GM23248 (cell line): ENCODE data around the gene PCDHB14. TPM values are rescaled to one million over a fixed set of nuclear protein-coding genes. Genes with fewer than 3 reads are reported as not detected.
A peak's percentile ranks its signal among the peaks of the same experiment; 100 is the strongest.
"Not testable (repeated sequence)": the region's sequence is repeated elsewhere in the genome, so short reads cannot be mapped to it uniquely, and the experiment has no call there.

ENCODE experiments used
- DNase-seq: peaks from one replicate; pipeline ENCODE4 v3.0.0-alpha.2; 2015
- H2AFZ ChIP-seq: fragments of 200-600 bp; sonication (generic); 2 replicates; pipeline ENCODE4 v1.6.1; 2016; ENCODE audit warnings: antibody characterized with exemption
- H3F3A ChIP-seq: fragments of 200-600 bp; sonication (generic); 2 replicates; pipeline ENCODE4 v1.6.1; 2016; ENCODE audit warnings: mild to moderate bottlenecking, antibody characterized with exemption, mixed run types; ENCODE audit not compliant: insufficient read depth
- H3K27ac ChIP-seq: fragments of 200-600 bp; sonication (generic); 2 replicates; pipeline ENCODE4 v1.5.1; 2016; ENCODE audit warnings: mild to moderate bottlenecking
- H3K27me3 ChIP-seq: fragments of 200-600 bp; sonication (generic); replicated peaks from 2 replicates; pipeline ENCODE4 v1.6.1; 2016; ENCODE audit warnings: mild to moderate bottlenecking; ENCODE audit not compliant: insufficient read depth
- H3K36me3 ChIP-seq: fragments of 200-600 bp; sonication (generic); 2 replicates; pipeline ENCODE4 v1.6.1; 2016; ENCODE audit warnings: low read depth, mild to moderate bottlenecking
- H3K4me1 ChIP-seq: fragments of 200-600 bp; sonication (generic); 2 replicates; pipeline ENCODE4 v1.6.1; 2016; ENCODE audit warnings: mild to moderate bottlenecking; ENCODE audit not compliant: insufficient read depth
- H3K4me2 ChIP-seq: fragments of 200-600 bp; sonication (generic); one replicate; pipeline ENCODE4 v1.6.1; 2016; ENCODE audit warnings: mild to moderate bottlenecking; ENCODE audit not compliant: unreplicated experiment
- H3K4me3 ChIP-seq: fragments of 200-600 bp; sonication (generic); 2 replicates; pipeline ENCODE4 v1.5.1; 2016; ENCODE audit warnings: mild to moderate bottlenecking
- H3K79me2 ChIP-seq: fragments of 200-600 bp; sonication (generic); 2 replicates; pipeline ENCODE4 v1.6.1; 2016; ENCODE audit warnings: mild to moderate bottlenecking; ENCODE audit not compliant: insufficient read depth
- H3K9ac ChIP-seq: fragments of 200-600 bp; sonication (generic); 2 replicates; pipeline ENCODE4 v1.6.1; 2016; ENCODE audit warnings: mild to moderate bottlenecking
- H3K9me2 ChIP-seq: fragments of 200-600 bp; sonication (generic); 2 replicates; pipeline ENCODE4 v1.6.1; 2016; ENCODE audit warnings: mixed run types, mild to moderate bottlenecking, moderate library complexity; ENCODE audit not compliant: insufficient read depth
- H3K9me3 ChIP-seq: fragments of 200-600 bp; sonication (generic); one replicate; pipeline ENCODE4 v1.6.1; 2017; ENCODE audit warnings: low read depth
- H4K20me1 ChIP-seq: fragments of 200-600 bp; sonication (generic); 2 replicates; pipeline ENCODE4 v1.6.0; 2016; ENCODE audit not compliant: insufficient read depth
- EZH2 ChIP-seq: fragments of 200-600 bp; sonication (generic); IDR thresholded peaks from 2 replicates; pipeline ENCODE4 v1.6.1; 2018; ENCODE audit warnings: antibody characterized with exemption, mild to moderate bottlenecking; ENCODE audit not compliant: insufficient read depth, poor library complexity, severe bottlenecking
- EZH2phosphoT487 ChIP-seq: fragments of 200-600 bp; sonication (generic); IDR thresholded peaks from 2 replicates; pipeline ENCODE4 v1.6.1; 2018; ENCODE audit warnings: antibody characterized with exemption, moderate library complexity, mild to moderate bottlenecking, low read depth; ENCODE audit not compliant: insufficient read depth
- WGBS, 2 experiments: methylation state at CpG; one replicate each; pipeline ENCODE4 v1.1.6; 2015 to 2017; ENCODE audit warnings: low lambda C conversion rate in 2 of 2, low coverage in 1 of 2; ENCODE audit errors: missing lambda C conversion rate in 2 of 2; 5-methylcytosine and 5-hydroxymethylcytosine counted together
- in situ Hi-C: fragments of 300-500 bp; cut with MboI; formaldehyde crosslinking; loops from 2 replicates; pipeline ENCODE4 v1.15.0; 2020
- polyA plus RNA-seq: library from polyadenylated mRNA; unstranded; fragments of >200 nt; fragmentation: Nextera tagmentation; extraction: Ambion mirVana; gene quantifications from 2 replicates; pipeline ENCODE4 v1.2.1, GENCODE V29; 2016
- total RNA-seq: library from RNA; depleted of rRNA; stranded (reverse); fragments of >200 nt; shearing (Covaris generic); gene quantifications from 2 replicates; pipeline ENCODE4 v1.2.3, GENCODE V29; 2014

Gene PCDHB14
- total and polyA plus RNA-seq, 2 experiments from 2014 or later, result 2.1 TPM

DNA sequence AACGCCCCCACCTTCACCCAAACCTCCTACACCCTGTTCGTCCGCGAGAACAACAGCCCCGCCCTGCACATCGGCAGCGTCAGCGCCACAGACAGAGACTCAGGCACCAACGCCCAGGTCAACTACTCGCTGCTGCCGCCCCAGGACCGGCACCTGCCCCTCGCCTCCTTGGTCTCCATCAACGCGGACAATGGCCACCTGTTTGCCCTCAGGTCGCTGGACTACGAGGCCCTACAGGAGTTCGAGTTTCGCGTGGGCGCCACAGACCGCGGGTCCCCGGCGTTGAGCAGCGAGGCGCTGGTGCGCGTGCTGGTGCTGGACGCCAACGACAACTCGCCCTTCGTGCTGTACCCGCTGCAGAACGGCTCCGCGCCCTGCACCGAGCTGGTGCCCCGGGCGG lies 1.7 kb downstream of the PCDHB14 start:
- in situ Hi-C loops, result not testable (repeated sequence)

DNA sequence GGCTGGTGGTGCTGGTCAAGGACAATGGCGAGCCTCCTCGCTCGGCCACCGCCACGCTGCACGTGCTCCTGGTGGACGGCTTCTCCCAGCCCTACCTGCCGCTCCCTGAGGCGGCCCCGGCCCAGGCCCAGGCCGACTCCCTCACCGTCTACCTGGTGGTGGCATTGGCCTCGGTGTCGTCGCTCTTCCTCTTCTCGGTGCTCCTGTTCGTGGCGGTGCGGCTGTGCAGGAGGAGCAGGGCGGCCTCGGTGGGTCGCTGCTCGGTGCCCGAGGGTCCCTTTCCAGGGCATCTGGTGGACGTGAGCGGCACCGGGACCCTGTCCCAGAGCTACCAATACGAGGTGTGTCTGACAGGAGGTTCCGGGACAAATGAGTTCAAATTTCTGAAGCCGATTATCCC lies 2.3 kb downstream of the PCDHB14 start:
- H2AFZ ChIP-seq, H3K27me3 ChIP-seq, H3F3A ChIP-seq, DNase-seq, H3K9me2 ChIP-seq, H3K9me3 ChIP-seq, H4K20me1 ChIP-seq, H3K79me2 ChIP-seq, H3K36me3 ChIP-seq, H3K4me3 ChIP-seq, H3K27ac ChIP-seq, H3K4me2 ChIP-seq, H3K9ac ChIP-seq, H3K4me1 ChIP-seq, in situ Hi-C loops: not testable (repeated sequence)
- 37 to 38% methylated on average over 8 to 24 of the region's 30 CpGs for WGBS, 2 experiments

More for the DNA sequence above, 1.7 kb downstream of the PCDHB14 start:
- DNase-seq, H3K4me3 ChIP-seq, H3K9me2 ChIP-seq, H4K20me1 ChIP-seq, H3K4me2 ChIP-seq, H3K27ac ChIP-seq, H2AFZ ChIP-seq, H3K79me2 ChIP-seq, H3K27me3 ChIP-seq, H3K4me1 ChIP-seq, H3K9ac ChIP-seq, H3F3A ChIP-seq, H3K9me3 ChIP-seq, H3K36me3 ChIP-seq: not testable (repeated sequence)
- WGBS, 2 experiments, result 39 to 41% methylated on average over 32 to 35 of the region's 40 CpGs

DNA sequence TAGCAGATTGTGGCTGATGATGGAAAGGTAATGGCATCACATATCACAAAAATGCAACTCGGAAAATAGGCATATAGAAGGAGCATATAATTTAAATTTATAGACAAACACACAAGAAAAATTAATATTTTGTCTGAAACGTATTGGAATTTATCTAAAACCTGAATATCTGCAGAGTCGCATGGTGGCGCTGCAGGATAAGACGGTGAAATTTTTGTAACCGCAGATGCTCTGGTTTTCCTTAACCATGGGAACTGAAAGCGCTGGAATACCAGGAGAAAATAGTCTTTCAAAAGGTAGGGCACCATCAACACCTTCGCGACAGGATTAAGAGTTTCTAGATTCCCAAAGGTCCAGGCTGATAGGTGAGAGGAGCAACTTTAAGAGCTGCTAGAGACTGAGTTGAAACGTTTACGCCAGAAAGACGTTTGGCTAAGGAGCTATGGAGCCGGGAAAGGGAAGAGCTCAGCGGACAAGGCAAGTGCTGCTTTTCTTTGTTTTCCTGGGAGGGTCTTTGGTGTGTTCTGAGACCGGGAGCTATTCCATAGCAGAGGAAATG lies 11.0 kb downstream of the PCDHB14 start:
- Histone ChIP-seq H3K4me3 (peak overlapping the region; percentile 50), H2AFZ (peak overlapping the region; percentile 46; the same call in 1 of the 2 replicates), H3K9ac (no peak overlapping the region), H3K27me3 (no peaks in the 10 kb centered on the region), H3K9me3 (no peaks in the 10 kb centered on the region), H3K4me1 (no peaks in the 10 kb centered on the region), H3K79me2 (no peaks in the 10 kb centered on the region), H3K36me3 (no peaks in the 10 kb centered on the region), H3K9me2 (no peaks in the 10 kb centered on the region), H4K20me1 (no peaks in the 10 kb centered on the region), H3K4me2 (no peak overlapping the region), H3F3A (no peaks in the 10 kb centered on the region), H3K27ac (no peak overlapping the region)
- in situ Hi-C loops, result no loop called here
- TF ChIP-seq EZH2, result no peak
- no peak for TF ChIP-seq EZH2phosphoT487
- peak; percentile 34 for DNase-seq
- WGBS, 2 experiments, result 10 to 14% methylated on average over 15 of the region's 15 CpGs

DNA sequence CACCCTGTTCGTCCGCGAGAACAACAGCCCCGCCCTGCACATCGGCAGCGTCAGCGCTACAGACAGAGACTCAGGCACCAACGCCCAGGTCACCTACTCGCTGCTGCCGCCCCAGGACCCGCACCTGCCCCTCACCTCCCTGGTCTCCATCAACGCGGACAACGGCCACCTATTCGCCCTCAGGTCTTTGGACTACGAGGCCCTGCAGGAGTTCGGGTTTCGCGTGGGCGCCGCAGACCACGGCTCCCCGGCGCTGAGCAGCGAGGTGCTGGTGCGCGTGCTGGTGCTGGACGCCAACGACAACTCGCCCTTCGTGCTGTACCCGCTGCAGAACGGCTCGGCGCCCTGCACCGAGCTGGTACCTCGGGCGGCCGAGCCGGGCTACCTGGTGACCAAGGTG lies 12.8 kb downstream of the PCDHB14 start:
- H3F3A ChIP-seq, H3K4me1 ChIP-seq, H3K27me3 ChIP-seq, H4K20me1 ChIP-seq, H3K9me2 ChIP-seq, H3K36me3 ChIP-seq, H3K4me2 ChIP-seq, H3K79me2 ChIP-seq, DNase-seq, H3K4me3 ChIP-seq, H3K9me3 ChIP-seq, H3K27ac ChIP-seq, in situ Hi-C loops, H2AFZ ChIP-seq, H3K9ac ChIP-seq: not testable (repeated sequence)
- WGBS, 2 experiments, result 31 to 32% methylated on average over 33 to 40 of the region's 40 CpGs

DNA sequence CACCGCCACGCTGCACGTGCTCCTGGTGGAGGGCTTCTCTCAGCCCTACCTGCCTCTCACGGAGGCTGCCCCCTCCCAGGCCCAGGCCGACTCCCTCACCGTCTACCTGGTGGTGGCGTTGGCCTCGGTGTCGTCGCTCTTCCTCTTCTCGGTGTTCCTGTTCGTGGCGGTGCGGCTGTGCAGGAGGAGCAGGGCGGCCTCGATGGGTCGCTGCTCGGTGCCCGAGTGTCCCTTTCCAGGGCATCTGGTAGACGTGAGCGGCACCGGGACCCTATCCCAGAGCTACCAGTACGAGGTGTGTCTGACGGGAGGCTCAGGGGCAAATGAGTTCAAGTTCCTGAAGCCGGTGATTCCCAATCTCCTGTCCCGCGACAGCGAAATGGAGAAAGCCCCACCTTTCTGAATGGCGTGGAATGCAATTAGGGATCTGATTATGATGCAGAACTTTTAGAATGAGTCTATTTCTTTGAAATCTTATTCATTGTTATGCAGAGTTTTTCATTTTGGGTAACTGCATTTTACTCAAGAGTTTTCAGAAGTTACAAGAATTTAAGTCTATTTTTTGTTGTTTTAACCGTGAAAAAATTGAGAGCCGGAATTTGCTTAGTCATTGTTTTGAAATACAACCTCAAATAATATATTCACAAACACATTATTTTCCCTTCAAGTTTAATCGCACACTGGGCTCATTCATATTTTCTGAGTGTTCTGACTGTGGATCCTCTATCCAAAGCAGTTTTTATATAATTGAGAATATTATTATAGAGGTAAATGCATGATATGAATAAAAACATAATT lies 13.6 kb downstream of the PCDHB14 start:
- no peak overlapping the region for H3K4me3 ChIP-seq
- H3K4me1 ChIP-seq, result no peaks in the 10 kb centered on the region
- H2AFZ ChIP-seq, result no peak overlapping the region
- no peaks in the 10 kb centered on the region for H3K27me3 ChIP-seq
- no peaks in the 10 kb centered on the region for H3K9me2 ChIP-seq
- TF ChIP-seq EZH2, result no peak
- no peak for TF ChIP-seq EZH2phosphoT487
- H3F3A ChIP-seq, result no peaks in the 10 kb centered on the region
- in situ Hi-C loops, result no loop called here
- no peaks in the 10 kb centered on the region for H3K9me3 ChIP-seq
- H3K79me2 ChIP-seq, result no peaks in the 10 kb centered on the region
- no peak overlapping the region for H3K27ac ChIP-seq
- no peak overlapping the region for H3K4me2 ChIP-seq
- WGBS, 2 experiments, result 29% methylated on average over 32 of the region's 32 CpGs
- H3K9ac ChIP-seq, result no peak overlapping the region
- no peaks in the 10 kb centered on the region for H4K20me1 ChIP-seq
- DNase-seq, result no peak
- no peaks in the 10 kb centered on the region for H3K36me3 ChIP-seq
